ENCODE results near the gene ADK.

DNA sequence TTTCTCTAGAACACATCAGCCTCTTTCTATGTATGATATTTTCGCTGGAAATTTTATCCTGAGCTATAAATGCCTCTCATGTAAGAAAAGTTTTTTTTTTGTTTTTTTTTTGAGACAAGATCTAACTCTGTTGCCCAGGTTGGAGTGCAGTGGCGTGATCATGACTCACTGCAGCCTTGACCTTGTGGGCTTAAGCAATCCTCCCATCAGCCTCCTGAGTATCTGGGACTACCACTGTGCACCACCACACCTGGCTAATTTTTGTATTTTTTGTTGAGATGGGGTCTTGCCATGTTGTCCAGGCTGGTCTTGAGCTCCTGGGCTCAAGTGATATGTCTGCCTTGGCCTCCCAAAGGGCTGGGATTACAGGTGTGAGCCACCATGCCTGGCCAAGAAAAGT is 80.4 kb downstream of the ADK start:
- TF ChIP-seq, protein P1, sequence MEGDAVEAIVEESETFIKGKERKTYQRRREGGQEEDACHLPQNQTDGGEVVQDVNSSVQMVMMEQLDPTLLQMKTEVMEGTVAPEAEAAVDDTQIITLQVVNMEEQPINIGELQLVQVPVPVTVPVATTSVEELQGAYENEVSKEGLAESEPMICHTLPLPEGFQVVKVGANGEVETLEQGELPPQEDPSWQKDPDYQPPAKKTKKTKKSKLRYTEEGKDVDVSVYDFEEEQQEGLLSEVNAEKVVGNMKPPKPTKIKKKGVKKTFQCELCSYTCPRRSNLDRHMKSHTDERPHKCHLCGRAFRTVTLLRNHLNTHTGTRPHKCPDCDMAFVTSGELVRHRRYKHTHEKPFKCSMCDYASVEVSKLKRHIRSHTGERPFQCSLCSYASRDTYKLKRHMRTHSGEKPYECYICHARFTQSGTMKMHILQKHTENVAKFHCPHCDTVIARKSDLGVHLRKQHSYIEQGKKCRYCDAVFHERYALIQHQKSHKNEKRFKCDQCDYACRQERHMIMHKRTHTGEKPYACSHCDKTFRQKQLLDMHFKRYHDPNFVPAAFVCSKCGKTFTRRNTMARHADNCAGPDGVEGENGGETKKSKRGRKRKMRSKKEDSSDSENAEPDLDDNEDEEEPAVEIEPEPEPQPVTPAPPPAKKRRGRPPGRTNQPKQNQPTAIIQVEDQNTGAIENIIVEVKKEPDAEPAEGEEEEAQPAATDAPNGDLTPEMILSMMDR (IDR thresholded peaks at IDR 0.05): no peak
- TF ChIP-seq POLR2A (IDR thresholded peaks at IDR 0.05): no peak

All from heart left ventricle (tissue), 13 donors.